ENCODE data around the gene THY1.

DNA sequence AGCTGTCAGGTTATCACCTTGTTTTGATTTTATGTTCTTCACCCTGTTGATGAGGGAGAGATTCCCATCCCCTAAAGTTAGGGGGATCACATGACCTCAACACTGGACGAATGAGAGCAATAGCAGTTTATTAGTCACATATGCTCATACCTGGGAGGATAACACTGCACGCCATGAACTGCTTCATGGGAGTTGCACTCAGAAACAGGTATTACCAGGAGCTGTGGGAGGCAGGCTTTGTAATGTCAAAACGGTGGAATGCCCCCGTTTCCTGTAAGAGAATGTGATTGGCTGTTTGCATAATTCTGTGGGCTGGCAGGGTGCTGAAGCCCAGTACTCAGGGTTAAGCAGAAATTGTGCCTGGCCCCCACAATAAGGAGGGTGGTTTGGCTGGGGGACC, 3.2 kb upstream of the THY1 start:
- TF ChIP-seq, protein P1, sequence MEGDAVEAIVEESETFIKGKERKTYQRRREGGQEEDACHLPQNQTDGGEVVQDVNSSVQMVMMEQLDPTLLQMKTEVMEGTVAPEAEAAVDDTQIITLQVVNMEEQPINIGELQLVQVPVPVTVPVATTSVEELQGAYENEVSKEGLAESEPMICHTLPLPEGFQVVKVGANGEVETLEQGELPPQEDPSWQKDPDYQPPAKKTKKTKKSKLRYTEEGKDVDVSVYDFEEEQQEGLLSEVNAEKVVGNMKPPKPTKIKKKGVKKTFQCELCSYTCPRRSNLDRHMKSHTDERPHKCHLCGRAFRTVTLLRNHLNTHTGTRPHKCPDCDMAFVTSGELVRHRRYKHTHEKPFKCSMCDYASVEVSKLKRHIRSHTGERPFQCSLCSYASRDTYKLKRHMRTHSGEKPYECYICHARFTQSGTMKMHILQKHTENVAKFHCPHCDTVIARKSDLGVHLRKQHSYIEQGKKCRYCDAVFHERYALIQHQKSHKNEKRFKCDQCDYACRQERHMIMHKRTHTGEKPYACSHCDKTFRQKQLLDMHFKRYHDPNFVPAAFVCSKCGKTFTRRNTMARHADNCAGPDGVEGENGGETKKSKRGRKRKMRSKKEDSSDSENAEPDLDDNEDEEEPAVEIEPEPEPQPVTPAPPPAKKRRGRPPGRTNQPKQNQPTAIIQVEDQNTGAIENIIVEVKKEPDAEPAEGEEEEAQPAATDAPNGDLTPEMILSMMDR (IDR thresholded peaks at IDR 0.05) = no peak
- no peak for TF ChIP-seq EZH2 (IDR thresholded peaks at IDR 0.05)

Measured in neural progenitor cell (in vitro differentiated cells).